KBM-7 (cell line): ENCODE results near the gene GPR132.
"Not testable (repeated sequence)": the region's sequence is repeated elsewhere in the genome, so short reads cannot be mapped to it uniquely, and the experiment has no call there.

ENCODE experiments used
- DNase-seq: peaks from one replicate; pipeline ENCODE4 v3.0.0-alpha.2; 2015
- in situ Hi-C: fragments of 300-500 bp; cut with MboI; formaldehyde crosslinking; loops from 2 replicates; pipeline ENCODE4 v1.14.3; 2020; ENCODE audit warnings: low sequenced_read_pairs, low pct_unique_long_range_greater_than_20kb, mixed read lengths

Gene GPR132

GRCh38 chr14:105030194-105030593 is 35.0 kb downstream of the GPR132 start:
- in situ Hi-C loops, result no loop called here
- DNase-seq, result no peak

GRCh38 chr14:105029402-105029801 is 35.8 kb downstream of the GPR132 start:
- no peak for DNase-seq
- in situ Hi-C loops, result no loop called here

- no peak for DNase-seq
Observed at GRCh38 chr14:105028251-105028927, 36.8 kb downstream of the GPR132 start.

GRCh38 chr14:105027718-105028117 is 37.5 kb downstream of the GPR132 start:
- in situ Hi-C loops, DNase-seq: not testable (repeated sequence)

More at GRCh38 chr14:105028251-105028927, 36.8 kb downstream of the GPR132 start:
- in situ Hi-C loops, result no loop called here

GRCh38 chr14:105026802-105027563 is 38.2 kb downstream of the GPR132 start:
- DNase-seq, result peak; percentile 40
- in situ Hi-C loops, result no loop called here

- in situ Hi-C loops, result no loop called here
- DNase-seq, result peak; percentile 71
Observed at GRCh38 chr14:105026033-105026785, 39.0 kb downstream of the GPR132 start.

- in situ Hi-C loops, result no loop called here
- DNase-seq, result no peak
Observed at GRCh38 chr14:105025429-105025828, 39.8 kb downstream of the GPR132 start.

GRCh38 chr14:105023791-105024480 is 41.3 kb downstream of the GPR132 start:
- DNase-seq, result no peak
- in situ Hi-C loops, result no loop called here

- DNase-seq, result peak; percentile 52
Observed at GRCh38 chr14:105023144-105023543, 42.1 kb downstream of the GPR132 start.

GRCh38 chr14:105022276-105022670 is 43.0 kb downstream of the GPR132 start:
- DNase-seq, result no peak
- in situ Hi-C loops, result no loop called here

More at GRCh38 chr14:105023144-105023543, 42.1 kb downstream of the GPR132 start:
- in situ Hi-C loops, result no loop called here

- no peak for DNase-seq
- in situ Hi-C loops, result no loop called here
Observed at GRCh38 chr14:105021656-105022275, 43.5 kb downstream of the GPR132 start.

GRCh38 chr14:105020815-105021655 is 44.2 kb downstream of the GPR132 start, which contains the start of gene CDCA4:
Gene CDCA4, minus strand, starts transcription at chr14:105021083. Its CDS starts 9,154 bp downstream, at chr14:105011929.
- in situ Hi-C loops, result no loop called here
- peak; percentile 95 for DNase-seq

- DNase-seq, result peak; percentile 40
- in situ Hi-C loops, result no loop called here
Observed at GRCh38 chr14:105019861-105020814, 45.1 kb downstream of the GPR132 start.

- in situ Hi-C loops, result no loop called here
- no peak for DNase-seq
Observed at GRCh38 chr14:105018414-105018813, 46.8 kb downstream of the GPR132 start.

- no peak for DNase-seq
- in situ Hi-C loops, result no loop called here
Observed at GRCh38 chr14:105015905-105016304, 49.3 kb downstream of the GPR132 start.

GRCh38 chr14:105015242-105015641 is 50.0 kb downstream of the GPR132 start:
- in situ Hi-C loops, result no loop called here
- DNase-seq, result peak; percentile 68

- in situ Hi-C loops, result no loop called here
- no peak for DNase-seq
Observed at GRCh38 chr14:105014631-105015030, 50.6 kb downstream of the GPR132 start.
